NB4 (cell line): Measurements from ENCODE around the gene SNED1.

Source experiments
- DNase-seq: peaks from one replicate; pipeline ENCODE4 v3.0.0; 2010; ENCODE audit warnings: low read depth
- H3K4me3 ChIP-seq: one replicate; pipeline ENCODE4 v1.5.1; 2011; ENCODE audit warnings: mild to moderate bottlenecking, low read depth, low read length, moderate library complexity
- CTCF ChIP-seq: IDR thresholded peaks from one replicate; pipeline ENCODE4 v1.5.1; 2012; ENCODE audit warnings: low read depth, low read length
- MAX ChIP-seq: IDR thresholded peaks from 2 replicates; pipeline ENCODE4 v1.6.1; 2011; ENCODE audit warnings: low read depth, low read length
- MYC ChIP-seq: IDR thresholded peaks from 2 replicates; pipeline ENCODE4 v1.6.1; 2011; ENCODE audit warnings: low read depth, low read length
- POLR2A ChIP-seq: IDR thresholded peaks from 2 replicates; pipeline ENCODE4 v1.6.1; 2011; ENCODE audit warnings: mild to moderate bottlenecking; ENCODE audit not compliant: insufficient read length; ENCODE audit errors: extremely low read depth

Gene SNED1

GRCh38 chr2:240952496-240953246 lies 45.7 kb upstream of the SNED1 start:
- H3K4me3 ChIP-seq, result no peak overlapping the region
- DNase-seq, result no peak
- TF ChIP-seq CTCF, result no peak
- no peak for TF ChIP-seq MYC
- no peak for TF ChIP-seq MAX
- TF ChIP-seq POLR2A, result no peak

GRCh38 chr2:240953426-240954410 lies 44.7 kb upstream of the SNED1 start:
- DNase-seq, result no peak
- no peak overlapping the region for H3K4me3 ChIP-seq
- TF ChIP-seq CTCF (no peak), POLR2A (no peak), MYC (no peak), MAX (no peak)

GRCh38 chr2:240954436-240955305 lies 43.7 kb upstream of the SNED1 start:
- DNase-seq, result no peak
- TF ChIP-seq CTCF, result no peak
- TF ChIP-seq MYC, result no peak
- no peak for TF ChIP-seq POLR2A
- no peak for TF ChIP-seq MAX
- no peak overlapping the region for H3K4me3 ChIP-seq

- H3K4me3 ChIP-seq, result no peak overlapping the region
- no peak for DNase-seq
- TF ChIP-seq CTCF (no peak), POLR2A (no peak), MYC (no peak), MAX (no peak)
Measured at GRCh38 chr2:240955306-240956170, 42.9 kb upstream of the SNED1 start.

GRCh38 chr2:240956171-240956934 lies 42.1 kb upstream of the SNED1 start:
- TF ChIP-seq MAX (no peak), MYC (no peak), POLR2A (no peak), CTCF (no peak)
- no peak for DNase-seq
- no peak overlapping the region for H3K4me3 ChIP-seq
